HepG2 (cell line): ENCODE measurements around the gene EDN2. TPM values are rescaled to one million over a fixed set of nuclear protein-coding genes. Genes with fewer than 3 reads are reported as not detected.

Source experiments
- AKNA ChIP-seq: sonication (generic); formaldehyde crosslinking; IDR thresholded peaks from 2 replicates; pipeline ENCODE4 v1.4.0; 2020; ENCODE audit warnings: missing genetic modification reagents, borderline replicate concordance
- ATAD3A ChIP-seq: sonication (generic); formaldehyde crosslinking; IDR thresholded peaks from 2 replicates; pipeline ENCODE4 v1.4.0; 2020; ENCODE audit warnings: missing genetic modification reagents
- MTF2 ChIP-seq: sonication (generic); formaldehyde crosslinking; IDR thresholded peaks from 2 replicates; pipeline ENCODE4 v1.5.0; 2020; ENCODE audit warnings: missing genetic modification reagents, borderline replicate concordance
- TSC22D2 ChIP-seq: sonication (generic); formaldehyde crosslinking; IDR thresholded peaks from 2 replicates; pipeline ENCODE4 v1.5.1; 2020; ENCODE audit warnings: missing genetic modification reagents, mild to moderate bottlenecking, borderline replicate concordance
- ZC3H13 ChIP-seq: sonication (generic); formaldehyde crosslinking; IDR thresholded peaks from 2 replicates; pipeline ENCODE4 v1.8.1; 2023; ENCODE audit warnings: mild to moderate bottlenecking, missing genetic modification reagents, moderate library complexity
- ZNF691 ChIP-seq: sonication (generic); formaldehyde crosslinking; IDR thresholded peaks from 2 replicates; pipeline ENCODE4 v1.4.0; 2020; ENCODE audit warnings: missing genetic modification reagents, low read depth, mild to moderate bottlenecking, borderline replicate concordance
- polyA plus RNA-seq, 8 experiments: library from polyadenylated mRNA; depleted of rRNA in 3 of 8; stranded (reverse) in 7 of 8; unstranded in 1 of 8; fragments of >200 nt; fragmentation: Illumina TruSeq in 4 of 8; extraction: Trizol in 4 of 8; gene quantifications; 2 replicates each; pipeline versions ENCODE4 v1.2.1 to v1.2.3, GENCODE V29; 2011 to 2016; ENCODE audit warnings: low read depth in 4 of 8, missing spikeins in 1 of 8, mixed read lengths in 1 of 8; ENCODE audit not compliant: insufficient read depth in 1 of 8
- total RNA-seq, 5 experiments: library from RNA; depleted of rRNA; stranded (reverse); fragments of >200 nt; fragmentation: Illumina TruSeq; extraction: Trizol; gene quantifications; 2 replicates each; pipeline ENCODE4 v1.2.3, GENCODE V29; 2016; ENCODE audit warnings: low read depth in 1 of 5
- TF ChIP-seq, protein P1 (sequence below): sonication (generic); formaldehyde crosslinking; conservative IDR thresholded peaks from 2 replicates; pipeline ENCODE4 v1.4.0; 2020; ENCODE audit warnings: missing genetic modification reagents
- TF ChIP-seq, protein P2 (sequence below): sonication (generic); formaldehyde crosslinking; IDR thresholded peaks from 2 replicates; pipeline ENCODE4 v1.9.0; 2021; ENCODE audit warnings: mild to moderate bottlenecking, missing genetic modification reagents
- TF ChIP-seq, protein P3 (sequence below): IDR thresholded peaks from 2 replicates; pipeline ENCODE4 v1.6.1; 2012; ENCODE audit warnings: low read depth, low read length, improper control_type of control experiment
- TF ChIP-seq, protein P4 (sequence below): sonication (generic); formaldehyde crosslinking; IDR thresholded peaks from 2 replicates; pipeline ENCODE4 v1.4.0; 2020; ENCODE audit warnings: missing genetic modification reagents, borderline replicate concordance

EDN2 gene
- total and polyA plus RNA-seq, 2 of the 13 experiments (the other 11 are each of a cell fraction or from before 2014, with no cell fraction given), result not detected

DNA sequence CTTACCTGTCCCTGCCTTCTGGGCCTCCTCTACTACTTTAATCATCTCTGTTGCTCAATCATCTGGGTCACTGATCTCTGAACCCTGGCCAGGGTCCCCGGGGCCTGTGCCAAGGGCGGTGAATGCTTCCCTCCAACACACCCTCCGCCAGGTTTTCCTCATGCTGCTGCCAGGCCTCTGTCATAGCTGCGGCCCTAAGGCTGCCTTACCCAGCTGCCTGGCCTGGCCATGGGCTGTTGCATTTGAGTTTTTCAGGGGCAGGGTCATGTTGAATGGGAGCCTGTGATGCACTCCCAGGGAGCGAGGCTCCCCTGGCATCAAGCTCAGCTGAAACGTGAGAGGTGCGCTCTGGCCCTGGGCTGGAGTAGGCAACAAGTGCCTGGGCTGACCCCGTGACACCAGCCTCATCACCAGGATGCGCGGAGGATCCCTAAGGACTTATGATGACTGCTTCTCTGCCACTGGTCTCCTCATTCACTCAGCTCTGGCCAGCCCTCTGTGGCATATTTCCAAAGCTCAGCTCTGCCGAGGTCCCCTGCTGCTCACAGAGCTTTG is 7.6 kb downstream of the EDN2 start (continued):
- no peak for TF ChIP-seq AKNA (CRISPR knock-in tag)
- TF ChIP-seq, protein P1, sequence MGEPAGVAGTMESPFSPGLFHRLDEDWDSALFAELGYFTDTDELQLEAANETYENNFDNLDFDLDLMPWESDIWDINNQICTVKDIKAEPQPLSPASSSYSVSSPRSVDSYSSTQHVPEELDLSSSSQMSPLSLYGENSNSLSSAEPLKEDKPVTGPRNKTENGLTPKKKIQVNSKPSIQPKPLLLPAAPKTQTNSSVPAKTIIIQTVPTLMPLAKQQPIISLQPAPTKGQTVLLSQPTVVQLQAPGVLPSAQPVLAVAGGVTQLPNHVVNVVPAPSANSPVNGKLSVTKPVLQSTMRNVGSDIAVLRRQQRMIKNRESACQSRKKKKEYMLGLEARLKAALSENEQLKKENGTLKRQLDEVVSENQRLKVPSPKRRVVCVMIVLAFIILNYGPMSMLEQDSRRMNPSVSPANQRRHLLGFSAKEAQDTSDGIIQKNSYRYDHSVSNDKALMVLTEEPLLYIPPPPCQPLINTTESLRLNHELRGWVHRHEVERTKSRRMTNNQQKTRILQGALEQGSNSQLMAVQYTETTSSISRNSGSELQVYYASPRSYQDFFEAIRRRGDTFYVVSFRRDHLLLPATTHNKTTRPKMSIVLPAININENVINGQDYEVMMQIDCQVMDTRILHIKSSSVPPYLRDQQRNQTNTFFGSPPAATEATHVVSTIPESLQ (CRISPR knock-in tag), result no peak
- TF ChIP-seq, protein P2, sequence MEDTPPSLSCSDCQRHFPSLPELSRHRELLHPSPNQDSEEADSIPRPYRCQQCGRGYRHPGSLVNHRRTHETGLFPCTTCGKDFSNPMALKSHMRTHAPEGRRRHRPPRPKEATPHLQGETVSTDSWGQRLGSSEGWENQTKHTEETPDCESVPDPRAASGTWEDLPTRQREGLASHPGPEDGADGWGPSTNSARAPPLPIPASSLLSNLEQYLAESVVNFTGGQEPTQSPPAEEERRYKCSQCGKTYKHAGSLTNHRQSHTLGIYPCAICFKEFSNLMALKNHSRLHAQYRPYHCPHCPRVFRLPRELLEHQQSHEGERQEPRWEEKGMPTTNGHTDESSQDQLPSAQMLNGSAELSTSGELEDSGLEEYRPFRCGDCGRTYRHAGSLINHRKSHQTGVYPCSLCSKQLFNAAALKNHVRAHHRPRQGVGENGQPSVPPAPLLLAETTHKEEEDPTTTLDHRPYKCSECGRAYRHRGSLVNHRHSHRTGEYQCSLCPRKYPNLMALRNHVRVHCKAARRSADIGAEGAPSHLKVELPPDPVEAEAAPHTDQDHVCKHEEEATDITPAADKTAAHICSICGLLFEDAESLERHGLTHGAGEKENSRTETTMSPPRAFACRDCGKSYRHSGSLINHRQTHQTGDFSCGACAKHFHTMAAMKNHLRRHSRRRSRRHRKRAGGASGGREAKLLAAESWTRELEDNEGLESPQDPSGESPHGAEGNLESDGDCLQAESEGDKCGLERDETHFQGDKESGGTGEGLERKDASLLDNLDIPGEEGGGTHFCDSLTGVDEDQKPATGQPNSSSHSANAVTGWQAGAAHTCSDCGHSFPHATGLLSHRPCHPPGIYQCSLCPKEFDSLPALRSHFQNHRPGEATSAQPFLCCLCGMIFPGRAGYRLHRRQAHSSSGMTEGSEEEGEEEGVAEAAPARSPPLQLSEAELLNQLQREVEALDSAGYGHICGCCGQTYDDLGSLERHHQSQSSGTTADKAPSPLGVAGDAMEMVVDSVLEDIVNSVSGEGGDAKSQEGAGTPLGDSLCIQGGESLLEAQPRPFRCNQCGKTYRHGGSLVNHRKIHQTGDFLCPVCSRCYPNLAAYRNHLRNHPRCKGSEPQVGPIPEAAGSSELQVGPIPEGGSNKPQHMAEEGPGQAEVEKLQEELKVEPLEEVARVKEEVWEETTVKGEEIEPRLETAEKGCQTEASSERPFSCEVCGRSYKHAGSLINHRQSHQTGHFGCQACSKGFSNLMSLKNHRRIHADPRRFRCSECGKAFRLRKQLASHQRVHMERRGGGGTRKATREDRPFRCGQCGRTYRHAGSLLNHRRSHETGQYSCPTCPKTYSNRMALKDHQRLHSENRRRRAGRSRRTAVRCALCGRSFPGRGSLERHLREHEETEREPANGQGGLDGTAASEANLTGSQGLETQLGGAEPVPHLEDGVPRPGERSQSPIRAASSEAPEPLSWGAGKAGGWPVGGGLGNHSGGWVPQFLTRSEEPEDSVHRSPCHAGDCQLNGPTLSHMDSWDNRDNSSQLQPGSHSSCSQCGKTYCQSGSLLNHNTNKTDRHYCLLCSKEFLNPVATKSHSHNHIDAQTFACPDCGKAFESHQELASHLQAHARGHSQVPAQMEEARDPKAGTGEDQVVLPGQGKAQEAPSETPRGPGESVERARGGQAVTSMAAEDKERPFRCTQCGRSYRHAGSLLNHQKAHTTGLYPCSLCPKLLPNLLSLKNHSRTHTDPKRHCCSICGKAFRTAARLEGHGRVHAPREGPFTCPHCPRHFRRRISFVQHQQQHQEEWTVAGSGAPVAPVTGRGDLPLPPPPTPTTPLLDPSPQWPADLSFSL (CRISPR knock-in tag), result no peak
- no peak for TF ChIP-seq TSC22D2
- TF ChIP-seq ZC3H13, result no peak
- TF ChIP-seq ATAD3A (CRISPR knock-in tag), result no peak
- TF ChIP-seq ZNF691 (CRISPR knock-in tag), result no peak
- TF ChIP-seq, protein P3, sequence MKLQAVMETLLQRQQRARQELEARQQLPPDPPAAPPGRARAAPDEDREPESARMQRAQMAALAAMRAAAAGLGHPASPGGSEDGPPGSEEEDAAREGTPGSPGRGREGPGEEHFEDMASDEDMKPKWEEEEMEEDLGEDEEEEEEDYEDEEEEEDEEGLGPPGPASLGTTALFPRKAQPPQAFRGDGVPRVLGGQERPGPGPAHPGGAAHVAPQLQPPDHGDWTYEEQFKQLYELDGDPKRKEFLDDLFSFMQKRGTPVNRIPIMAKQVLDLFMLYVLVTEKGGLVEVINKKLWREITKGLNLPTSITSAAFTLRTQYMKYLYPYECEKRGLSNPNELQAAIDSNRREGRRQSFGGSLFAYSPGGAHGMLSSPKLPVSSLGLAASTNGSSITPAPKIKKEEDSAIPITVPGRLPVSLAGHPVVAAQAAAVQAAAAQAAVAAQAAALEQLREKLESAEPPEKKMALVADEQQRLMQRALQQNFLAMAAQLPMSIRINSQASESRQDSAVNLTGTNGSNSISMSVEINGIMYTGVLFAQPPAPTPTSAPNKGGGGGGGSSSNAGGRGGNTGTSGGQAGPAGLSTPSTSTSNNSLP, result peak; percentile 73; the same call in 1 of the 2 replicates
- no peak for TF ChIP-seq MTF2 (CRISPR knock-in tag)
- TF ChIP-seq, protein P4, sequence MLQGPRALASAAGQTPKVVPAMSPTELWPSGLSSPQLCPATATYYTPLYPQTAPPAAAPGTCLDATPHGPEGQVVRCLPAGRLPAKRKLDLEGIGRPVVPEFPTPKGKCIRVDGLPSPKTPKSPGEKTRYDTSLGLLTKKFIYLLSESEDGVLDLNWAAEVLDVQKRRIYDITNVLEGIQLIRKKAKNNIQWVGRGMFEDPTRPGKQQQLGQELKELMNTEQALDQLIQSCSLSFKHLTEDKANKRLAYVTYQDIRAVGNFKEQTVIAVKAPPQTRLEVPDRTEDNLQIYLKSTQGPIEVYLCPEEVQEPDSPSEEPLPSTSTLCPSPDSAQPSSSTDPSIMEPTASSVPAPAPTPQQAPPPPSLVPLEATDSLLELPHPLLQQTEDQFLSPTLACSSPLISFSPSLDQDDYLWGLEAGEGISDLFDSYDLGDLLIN (CRISPR knock-in tag), result no peak
